Neural progenitor cell (in vitro differentiated cells): Measurements from ENCODE around the gene ALDH1L1. TPM values are rescaled to one million over a fixed set of nuclear protein-coding genes. Genes with fewer than 3 reads are reported as not detected.

Experiments
- DNase-seq: peaks from one replicate; pipeline ENCODE4 v3.0.0-alpha.2; 2016; ENCODE audit warnings: low spot score
- H2AFZ ChIP-seq: fragments of 200-600 bp; sonication (generic); replicated peaks from 2 replicates; pipeline ENCODE4 v1.6.1; 2016; ENCODE audit warnings: antibody characterized with exemption
- H3F3A ChIP-seq: fragments of 200-600 bp; sonication (generic); 2 replicates; pipeline ENCODE4 v1.6.1; 2016; ENCODE audit warnings: antibody characterized with exemption, low read depth
- H3K27ac ChIP-seq: fragments of 200-600 bp; sonication (generic); 2 replicates; pipeline ENCODE4 v1.5.1; 2016; ENCODE audit warnings: mild to moderate bottlenecking
- H3K27me3 ChIP-seq: fragments of 200-600 bp; sonication (generic); 2 replicates; pipeline ENCODE4 v1.6.1; 2016; ENCODE audit warnings: mild to moderate bottlenecking, moderate library complexity
- H3K36me3 ChIP-seq: fragments of 200-600 bp; sonication (generic); 2 replicates; pipeline ENCODE4 v1.5.1; 2016
- H3K4me1 ChIP-seq: fragments of 200-600 bp; sonication (generic); 2 replicates; pipeline ENCODE4 v1.6.1; 2016; ENCODE audit warnings: mixed run types
- H3K4me2 ChIP-seq: fragments of 200-600 bp; sonication (generic); 2 replicates; pipeline ENCODE4 v1.6.1; 2016
- H3K4me3 ChIP-seq: fragments of 200-600 bp; sonication (generic); 2 replicates; pipeline ENCODE4 v1.5.1; 2016
- H3K79me2 ChIP-seq: fragments of 200-600 bp; sonication (generic); 2 replicates; pipeline ENCODE4 v1.6.1; 2016; ENCODE audit warnings: low read depth
- H3K9ac ChIP-seq: fragments of 200-600 bp; sonication (generic); 2 replicates; pipeline ENCODE4 v1.6.1; 2016
- H3K9me3 ChIP-seq: fragments of 200-600 bp; sonication (generic); 2 replicates; pipeline ENCODE4 v1.5.1; 2016; ENCODE audit warnings: low read depth
- H4K20me1 ChIP-seq: fragments of 200-600 bp; sonication (generic); 2 replicates; pipeline ENCODE4 v1.6.1; 2016; ENCODE audit warnings: low read depth
- H3K27ac Mint-ChIP-seq: 3 replicates; pipeline ENCODE4 v1.8.0; 2021; ENCODE audit warnings: mixed read lengths
- H3K27me3 Mint-ChIP-seq: 2 replicates; pipeline ENCODE4 v1.8.0; 2022; ENCODE audit warnings: low read depth, mild to moderate bottlenecking, inconsistent platforms, moderate library complexity, mixed read lengths; ENCODE audit not compliant: insufficient read depth
- H3K36me3 Mint-ChIP-seq: 3 replicates; pipeline ENCODE4 v1.8.0; 2021; ENCODE audit warnings: mixed read lengths
- H3K4me1 Mint-ChIP-seq: 3 replicates; pipeline ENCODE4 v1.8.0; 2021; ENCODE audit warnings: mixed read lengths
- H3K4me3 Mint-ChIP-seq: 3 replicates; pipeline ENCODE4 v1.8.0; 2021; ENCODE audit warnings: mild to moderate bottlenecking, moderate library complexity, mixed read lengths
- H3K9me3 Mint-ChIP-seq: 3 replicates; pipeline ENCODE4 v1.8.0; 2020; ENCODE audit warnings: mixed read lengths
- EZH2 ChIP-seq: fragments of 200-600 bp; sonication (generic); IDR thresholded peaks from 2 replicates; pipeline ENCODE4 v1.6.1; 2017; ENCODE audit warnings: antibody characterized with exemption, mild to moderate bottlenecking, moderate library complexity
- EZH2phosphoT487 ChIP-seq: fragments of 200-600 bp; sonication (generic); IDR thresholded peaks from 2 replicates; pipeline ENCODE4 v1.6.1; 2017; ENCODE audit warnings: antibody characterized with exemption
- total RNA-seq: library from RNA; depleted of rRNA; stranded (reverse); fragments of >200 nt; gene quantifications from 2 replicates; pipeline ENCODE4 v1.2.3, GENCODE V29; 2015; ENCODE audit warnings: low replicate concordance
- TF ChIP-seq, protein P1 (sequence below): fragments of 200-600 bp; sonication (generic); IDR thresholded peaks from 2 replicates; pipeline ENCODE4 v1.5.1; 2017; ENCODE audit warnings: antibody characterized with exemption, mild to moderate bottlenecking

The ALDH1L1 gene
- total RNA-seq, 1 donor from 2014 or later = 0.60 TPM

GRCh38 chr3:126056681-126057500 lies 123.5 kb downstream of the ALDH1L1 start:
- Histone ChIP-seq H3K4me2 (no peak overlapping the region), H3K9ac (no peak overlapping the region), H3K4me1 (peaks cover 4% of the 10 kb centered on the region), H3F3A (no peaks in the 10 kb centered on the region), H4K20me1 (no peaks in the 10 kb centered on the region), H3K79me2 (no peaks in the 10 kb centered on the region), H2AFZ (no peak overlapping the region), H3K27ac (no peak overlapping the region), H3K9me3 (no peaks in the 10 kb centered on the region), H3K27me3 (no peaks in the 10 kb centered on the region), H3K36me3 (no peaks in the 10 kb centered on the region), H3K4me3 (no peak overlapping the region)
- H3K4me1 Mint-ChIP-seq = peaks cover 15% of the 10 kb centered on the region
- peaks cover 2% of the 10 kb centered on the region for H3K27me3 Mint-ChIP-seq
- DNase-seq = no peak
- TF ChIP-seq EZH2phosphoT487 (no peak), EZH2 (no peak)
- TF ChIP-seq, protein P1, sequence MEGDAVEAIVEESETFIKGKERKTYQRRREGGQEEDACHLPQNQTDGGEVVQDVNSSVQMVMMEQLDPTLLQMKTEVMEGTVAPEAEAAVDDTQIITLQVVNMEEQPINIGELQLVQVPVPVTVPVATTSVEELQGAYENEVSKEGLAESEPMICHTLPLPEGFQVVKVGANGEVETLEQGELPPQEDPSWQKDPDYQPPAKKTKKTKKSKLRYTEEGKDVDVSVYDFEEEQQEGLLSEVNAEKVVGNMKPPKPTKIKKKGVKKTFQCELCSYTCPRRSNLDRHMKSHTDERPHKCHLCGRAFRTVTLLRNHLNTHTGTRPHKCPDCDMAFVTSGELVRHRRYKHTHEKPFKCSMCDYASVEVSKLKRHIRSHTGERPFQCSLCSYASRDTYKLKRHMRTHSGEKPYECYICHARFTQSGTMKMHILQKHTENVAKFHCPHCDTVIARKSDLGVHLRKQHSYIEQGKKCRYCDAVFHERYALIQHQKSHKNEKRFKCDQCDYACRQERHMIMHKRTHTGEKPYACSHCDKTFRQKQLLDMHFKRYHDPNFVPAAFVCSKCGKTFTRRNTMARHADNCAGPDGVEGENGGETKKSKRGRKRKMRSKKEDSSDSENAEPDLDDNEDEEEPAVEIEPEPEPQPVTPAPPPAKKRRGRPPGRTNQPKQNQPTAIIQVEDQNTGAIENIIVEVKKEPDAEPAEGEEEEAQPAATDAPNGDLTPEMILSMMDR = no peak
- peaks cover 2% of the 10 kb centered on the region for H3K36me3 Mint-ChIP-seq
- H3K4me3 Mint-ChIP-seq = no peak overlapping the region
- no peak overlapping the region for H3K27ac Mint-ChIP-seq
- no peaks in the 10 kb centered on the region for H3K9me3 Mint-ChIP-seq

DNA sequence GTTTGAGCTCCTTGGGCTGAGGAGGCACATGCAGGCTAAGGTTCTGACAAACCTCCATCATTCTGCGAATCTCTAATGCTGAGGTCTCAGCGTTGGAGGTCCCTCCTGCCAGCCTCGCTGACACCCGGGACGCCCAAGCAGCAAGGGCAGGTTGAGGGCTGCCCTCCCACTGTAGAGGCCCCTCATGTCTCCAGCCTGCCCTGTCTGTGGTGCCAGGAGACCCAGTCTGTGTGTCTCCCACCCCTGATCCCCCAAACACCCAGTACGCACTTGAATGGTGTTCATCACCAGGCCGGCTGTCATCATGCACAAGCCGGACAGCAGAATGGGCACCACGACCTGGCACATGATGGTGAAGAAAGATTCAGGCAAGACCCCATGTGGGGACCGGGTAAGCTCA lies 124.3 kb downstream of the ALDH1L1 start:
- peaks cover 2% of the 10 kb centered on the region for H3K27me3 Mint-ChIP-seq
- no peak overlapping the region for H3K27ac Mint-ChIP-seq
- Histone ChIP-seq H3K27ac (no peak overlapping the region), H3K79me2 (no peaks in the 10 kb centered on the region), H3K4me3 (no peak overlapping the region), H4K20me1 (no peaks in the 10 kb centered on the region), H3K9me3 (no peaks in the 10 kb centered on the region), H2AFZ (no peak overlapping the region), H3F3A (no peaks in the 10 kb centered on the region), H3K4me1 (peaks cover 4% of the 10 kb centered on the region), H3K27me3 (no peaks in the 10 kb centered on the region), H3K36me3 (no peaks in the 10 kb centered on the region), H3K9ac (no peak overlapping the region), H3K4me2 (no peak overlapping the region)
- no peak for TF ChIP-seq EZH2phosphoT487
- peaks cover 2% of the 10 kb centered on the region for H3K36me3 Mint-ChIP-seq
- DNase-seq = no peak
- no peak overlapping the region for H3K4me3 Mint-ChIP-seq
- H3K9me3 Mint-ChIP-seq = no peaks in the 10 kb centered on the region
- peaks cover 18% of the 10 kb centered on the region for H3K4me1 Mint-ChIP-seq

- peak overlapping the region; percentile 10 for H3K27ac Mint-ChIP-seq
- Histone ChIP-seq H3K36me3 (no peaks in the 10 kb centered on the region), H2AFZ (no peak overlapping the region), H3K4me3 (no peak overlapping the region), H3K27ac (no peak overlapping the region), H4K20me1 (no peaks in the 10 kb centered on the region), H3K4me1 (peaks cover 4% of the 10 kb centered on the region), H3K27me3 (no peaks in the 10 kb centered on the region), H3K79me2 (no peaks in the 10 kb centered on the region), H3K9ac (no peak overlapping the region), H3F3A (no peaks in the 10 kb centered on the region), H3K4me2 (no peak overlapping the region), H3K9me3 (no peaks in the 10 kb centered on the region)
- no peaks in the 10 kb centered on the region for H3K9me3 Mint-ChIP-seq
- no peak overlapping the region for H3K4me3 Mint-ChIP-seq
- H3K36me3 Mint-ChIP-seq = peaks cover 6% of the 10 kb centered on the region
- TF ChIP-seq EZH2phosphoT487 (no peak), EZH2 (no peak)
- TF ChIP-seq, protein P1 = no peak
- peaks cover 12% of the 10 kb centered on the region for H3K4me1 Mint-ChIP-seq
- peaks cover 2% of the 10 kb centered on the region for H3K27me3 Mint-ChIP-seq
- DNase-seq = no peak
Observed at GRCh38 chr3:126054870-126055269, 125.5 kb downstream of the ALDH1L1 start.

GRCh38 chr3:126053949-126054569 lies 126.3 kb downstream of the ALDH1L1 start:
- no peak overlapping the region for H3K9ac ChIP-seq
- H3K27ac ChIP-seq = no peak overlapping the region
- no peak overlapping the region for H3K4me3 ChIP-seq
- H3K9me3 Mint-ChIP-seq = no peaks in the 10 kb centered on the region
- peaks cover 4% of the 10 kb centered on the region for H3K4me1 ChIP-seq
- H3F3A ChIP-seq = no peaks in the 10 kb centered on the region
- H3K27me3 Mint-ChIP-seq = peaks cover 2% of the 10 kb centered on the region
- no peaks in the 10 kb centered on the region for H4K20me1 ChIP-seq
- H3K4me2 ChIP-seq = no peak overlapping the region
- no peak overlapping the region for H2AFZ ChIP-seq
- no peaks in the 10 kb centered on the region for H3K9me3 ChIP-seq
- DNase-seq = no peak
- TF ChIP-seq EZH2phosphoT487 = no peak
- TF ChIP-seq, protein P1 = no peak
- no peak for TF ChIP-seq EZH2
- H3K36me3 Mint-ChIP-seq = peaks cover 10% of the 10 kb centered on the region
- no peaks in the 10 kb centered on the region for H3K79me2 ChIP-seq
- H3K4me1 Mint-ChIP-seq = peaks cover 6% of the 10 kb centered on the region
- H3K36me3 ChIP-seq = no peaks in the 10 kb centered on the region
- H3K4me3 Mint-ChIP-seq = no peak overlapping the region
- peak overlapping the region; percentile 10 for H3K27ac Mint-ChIP-seq
- H3K27me3 ChIP-seq = no peaks in the 10 kb centered on the region
